ENCODE data around the gene IL16. TPM values are rescaled to one million over a fixed set of nuclear protein-coding genes. Genes with fewer than 3 reads are reported as not detected.
"Not testable (repeated sequence)": the region's sequence is repeated elsewhere in the genome, so short reads cannot be mapped to it uniquely, and the experiment has no call there.

The IL16 gene
- total and polyA plus RNA-seq, 4 donors, result 1.9 to 6.9 (median 4.4) TPM

DNA sequence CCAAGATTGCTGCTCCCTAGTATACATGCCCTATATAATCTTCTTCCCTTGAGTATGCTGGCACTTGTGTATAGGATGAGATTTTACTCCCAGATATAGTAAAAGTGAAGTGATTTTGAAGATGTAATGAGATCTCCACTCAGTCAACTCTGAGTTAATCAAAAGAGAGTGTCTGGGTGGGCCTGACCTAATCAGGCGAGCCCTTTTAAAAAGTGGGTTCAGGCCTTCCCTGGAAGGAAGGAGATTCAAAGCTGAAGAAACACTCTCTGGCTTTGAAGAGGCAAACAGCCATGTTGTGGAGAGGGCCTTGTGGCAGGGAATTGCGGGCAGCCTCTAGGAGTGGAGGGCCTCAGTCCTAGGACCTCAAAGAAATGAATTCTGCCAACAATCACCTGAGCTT, 132.8 kb downstream of the IL16 start:
- Histone ChIP-seq H3K4me1 (ENCODE audit: control insufficient read depth in 4 of 4, insufficient read depth in 4 of 4, low read length in 3 of 4) (peaks cover 0 to 24% (median 14%) of the 10 kb centered on the region in 4 donors), H3K36me3 (ENCODE audit: control insufficient read depth in 4 of 4, insufficient read depth in 3 of 4, low read depth in 1 of 4, low read length in 3 of 4) (no peaks in the 10 kb centered on the region), H3K9ac (ENCODE audit: low read depth in 1 of 2, low read length in 2 of 2) (no peak overlapping the region), H3K27me3 (ENCODE audit: control insufficient read depth in 4 of 4, insufficient read depth in 4 of 4, low read length in 3 of 4) (no peaks in the 10 kb centered on the region), H3K27ac (ENCODE audit: low read depth in 1 of 2, low read length in 2 of 2) (no peak overlapping the region), H3K4me3 (ENCODE audit: low read depth in 1 of 3, low read length in 3 of 3) (no peak overlapping the region), H3K9me3 (ENCODE audit: control insufficient read depth in 4 of 4, low read length in 3 of 4) (no peaks in the 10 kb centered on the region)
- WGBS, result over 99% methylated on average over 2 of the region's 2 CpGs
- no peak for DNase-seq (ENCODE audit: low spot score)
- TF ChIP-seq SP1 (IDR thresholded peaks at IDR 0.05) (no peak), ATF3 (IDR thresholded peaks at IDR 0.05) (no peak), EGR1 (IDR thresholded peaks at IDR 0.05; ENCODE audit: low read depth in 2 of 2) (no peak), FOXA1 (IDR thresholded peaks at IDR 0.05) (no peak)

DNA sequence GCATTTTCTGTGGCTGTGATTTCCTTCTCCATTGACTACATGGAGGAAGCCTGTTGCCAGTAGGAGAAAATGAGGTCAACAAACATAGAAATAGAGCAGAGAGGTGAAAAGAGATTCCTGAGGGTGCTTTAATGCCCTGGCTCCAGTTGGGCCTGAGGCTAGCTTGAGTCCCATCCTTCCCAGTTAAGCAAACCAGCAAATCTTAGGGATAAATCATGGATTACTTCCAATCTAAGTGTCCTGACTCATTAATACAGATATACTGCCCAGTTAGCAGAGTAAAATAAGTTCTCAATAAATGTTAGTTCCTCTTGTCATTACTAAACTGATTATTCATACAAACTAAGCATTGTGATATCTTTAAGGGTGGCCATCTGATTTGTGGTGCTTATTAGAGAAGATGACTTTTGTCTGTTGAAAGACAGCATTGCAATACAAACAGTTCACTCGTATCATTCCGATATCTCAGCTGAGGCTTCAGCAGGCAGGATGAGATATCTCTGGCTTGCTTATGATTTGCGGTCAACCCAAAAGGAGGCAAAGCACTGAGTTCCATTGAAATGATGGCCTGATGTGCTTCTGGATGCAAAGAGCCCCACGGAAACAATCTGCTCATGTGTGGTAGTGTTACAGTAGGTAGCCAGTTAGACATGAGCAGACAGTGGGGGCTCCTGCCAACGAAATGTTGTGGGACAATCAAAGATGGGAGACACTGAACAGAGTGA, 133.8 kb downstream of the IL16 start:
- no peak overlapping the region for H3K9ac ChIP-seq (ENCODE audit: low read depth in 1 of 2, low read length in 2 of 2)
- H3K4me1 ChIP-seq (ENCODE audit: control insufficient read depth in 4 of 4, insufficient read depth in 4 of 4, low read length in 3 of 4), result peaks cover 0 to 16% (median 9%) of the 10 kb centered on the region in 4 donors
- H3K27me3 ChIP-seq (ENCODE audit: control insufficient read depth in 4 of 4, insufficient read depth in 4 of 4, low read length in 3 of 4), result no peaks in the 10 kb centered on the region
- H3K36me3 ChIP-seq (ENCODE audit: control insufficient read depth in 4 of 4, insufficient read depth in 3 of 4, low read depth in 1 of 4, low read length in 3 of 4), result no peaks in the 10 kb centered on the region
- no peak for TF ChIP-seq HNF4A (conservative IDR thresholded peaks at IDR 0.05)
- H3K9me3 ChIP-seq (ENCODE audit: control insufficient read depth in 4 of 4, low read length in 3 of 4), result no peaks in the 10 kb centered on the region
- 85% methylated on average over 5 of the region's 5 CpGs for WGBS
- DNase-seq (ENCODE audit: low spot score), result no peak
- no peak overlapping the region for H3K27ac ChIP-seq (ENCODE audit: low read depth in 1 of 2, low read length in 2 of 2)
- no peak overlapping the region for H3K4me3 ChIP-seq (ENCODE audit: low read depth in 1 of 3, low read length in 3 of 3)

- not testable (repeated sequence) for H3K27me3 ChIP-seq (ENCODE audit: control insufficient read depth in 4 of 4, insufficient read depth in 4 of 4, low read length in 3 of 4); H3K9me3 ChIP-seq (ENCODE audit: control insufficient read depth in 4 of 4, low read length in 3 of 4); H3K36me3 ChIP-seq (ENCODE audit: control insufficient read depth in 4 of 4, insufficient read depth in 3 of 4, low read depth in 1 of 4, low read length in 3 of 4); H3K27ac ChIP-seq (ENCODE audit: low read depth in 1 of 2, low read length in 2 of 2); H3K4me3 ChIP-seq (ENCODE audit: low read depth in 1 of 3, low read length in 3 of 3); H3K9ac ChIP-seq (ENCODE audit: low read depth in 1 of 2, low read length in 2 of 2); DNase-seq (ENCODE audit: low spot score)
- H3K4me1 ChIP-seq (ENCODE audit: control insufficient read depth in 4 of 4, insufficient read depth in 4 of 4, low read length in 3 of 4), result peaks cover 0 to 18% (median 8%) of the 10 kb centered on the region in 4 donors
- 79% methylated on average over 9 of the region's 9 CpGs for WGBS
Measured at GRCh38 chr15:81331141-81331540, 134.5 kb downstream of the IL16 start.

DNA sequence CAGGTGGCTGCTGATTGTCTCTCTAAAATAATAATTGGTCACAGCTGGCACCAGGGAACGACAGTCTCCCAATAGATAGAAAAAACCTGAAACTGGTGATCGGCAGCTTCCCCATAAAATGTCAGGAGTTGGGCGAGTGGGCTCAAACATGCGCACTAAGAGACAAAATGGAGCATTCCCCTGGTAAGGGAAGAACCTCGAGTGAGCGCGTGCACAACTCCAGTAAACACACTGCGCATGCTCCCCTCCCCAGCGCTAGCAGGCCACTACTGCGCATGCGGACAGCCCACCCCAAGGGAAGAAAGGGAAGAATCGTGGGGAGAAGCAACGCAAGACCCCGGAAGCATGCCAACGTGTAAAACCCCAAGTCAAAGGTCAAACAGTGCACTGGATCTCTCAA, 134.9 kb downstream of the IL16 start:
- Histone ChIP-seq H3K27ac (ENCODE audit: low read depth in 1 of 2, low read length in 2 of 2) (no peak overlapping the region), H3K9ac (ENCODE audit: low read depth in 1 of 2, low read length in 2 of 2) (no peak overlapping the region), H3K4me3 (ENCODE audit: low read depth in 1 of 3, low read length in 3 of 3) (no peak overlapping the region), H3K27me3 (ENCODE audit: control insufficient read depth in 4 of 4, insufficient read depth in 4 of 4, low read length in 3 of 4) (no peaks in the 10 kb centered on the region), H3K9me3 (ENCODE audit: control insufficient read depth in 4 of 4, low read length in 3 of 4) (no peaks in the 10 kb centered on the region), H3K36me3 (ENCODE audit: control insufficient read depth in 4 of 4, insufficient read depth in 3 of 4, low read depth in 1 of 4, low read length in 3 of 4) (no peaks in the 10 kb centered on the region), H3K4me1 (ENCODE audit: control insufficient read depth in 4 of 4, insufficient read depth in 4 of 4, low read length in 3 of 4) (peaks cover 0 to 15% (median 4%) of the 10 kb centered on the region in 4 donors)
- TF ChIP-seq FOXA2 (IDR thresholded peaks at IDR 0.05) (no peak), ATF3 (IDR thresholded peaks at IDR 0.05) (no peak), TAF1 (conservative IDR thresholded peaks at IDR 0.05) (no peak), RAD21 (IDR thresholded peaks at IDR 0.05) (no peak), FOXA1 (IDR thresholded peaks at IDR 0.05) (no peak), JUND (IDR thresholded peaks at IDR 0.05) (no peak), EGR1 (IDR thresholded peaks at IDR 0.05; ENCODE audit: low read depth in 2 of 2) (no peak)
- TF ChIP-seq, protein P1, sequence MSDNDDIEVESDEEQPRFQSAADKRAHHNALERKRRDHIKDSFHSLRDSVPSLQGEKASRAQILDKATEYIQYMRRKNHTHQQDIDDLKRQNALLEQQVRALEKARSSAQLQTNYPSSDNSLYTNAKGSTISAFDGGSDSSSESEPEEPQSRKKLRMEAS (IDR thresholded peaks at IDR 0.05), result no peak
- TF ChIP-seq, protein P2, sequence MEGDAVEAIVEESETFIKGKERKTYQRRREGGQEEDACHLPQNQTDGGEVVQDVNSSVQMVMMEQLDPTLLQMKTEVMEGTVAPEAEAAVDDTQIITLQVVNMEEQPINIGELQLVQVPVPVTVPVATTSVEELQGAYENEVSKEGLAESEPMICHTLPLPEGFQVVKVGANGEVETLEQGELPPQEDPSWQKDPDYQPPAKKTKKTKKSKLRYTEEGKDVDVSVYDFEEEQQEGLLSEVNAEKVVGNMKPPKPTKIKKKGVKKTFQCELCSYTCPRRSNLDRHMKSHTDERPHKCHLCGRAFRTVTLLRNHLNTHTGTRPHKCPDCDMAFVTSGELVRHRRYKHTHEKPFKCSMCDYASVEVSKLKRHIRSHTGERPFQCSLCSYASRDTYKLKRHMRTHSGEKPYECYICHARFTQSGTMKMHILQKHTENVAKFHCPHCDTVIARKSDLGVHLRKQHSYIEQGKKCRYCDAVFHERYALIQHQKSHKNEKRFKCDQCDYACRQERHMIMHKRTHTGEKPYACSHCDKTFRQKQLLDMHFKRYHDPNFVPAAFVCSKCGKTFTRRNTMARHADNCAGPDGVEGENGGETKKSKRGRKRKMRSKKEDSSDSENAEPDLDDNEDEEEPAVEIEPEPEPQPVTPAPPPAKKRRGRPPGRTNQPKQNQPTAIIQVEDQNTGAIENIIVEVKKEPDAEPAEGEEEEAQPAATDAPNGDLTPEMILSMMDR (IDR thresholded peaks at IDR 0.05; ENCODE audit: low read depth, low read length, missing input control), result no peak
- WGBS, result 94% methylated on average over 15 of the region's 15 CpGs
- DNase-seq (ENCODE audit: low spot score), result no peak

Measured in liver (tissue), 9 donors.